Measurements from ENCODE around the gene C8G. TPM values are rescaled to one million over a fixed set of nuclear protein-coding genes. Genes with fewer than 3 reads are reported as not detected.
A peak's percentile ranks its signal among the peaks of the same experiment; 100 is the strongest.

Gene C8G
- total RNA-seq, 1 donor from 2014 or later = 1.3 TPM

DNA sequence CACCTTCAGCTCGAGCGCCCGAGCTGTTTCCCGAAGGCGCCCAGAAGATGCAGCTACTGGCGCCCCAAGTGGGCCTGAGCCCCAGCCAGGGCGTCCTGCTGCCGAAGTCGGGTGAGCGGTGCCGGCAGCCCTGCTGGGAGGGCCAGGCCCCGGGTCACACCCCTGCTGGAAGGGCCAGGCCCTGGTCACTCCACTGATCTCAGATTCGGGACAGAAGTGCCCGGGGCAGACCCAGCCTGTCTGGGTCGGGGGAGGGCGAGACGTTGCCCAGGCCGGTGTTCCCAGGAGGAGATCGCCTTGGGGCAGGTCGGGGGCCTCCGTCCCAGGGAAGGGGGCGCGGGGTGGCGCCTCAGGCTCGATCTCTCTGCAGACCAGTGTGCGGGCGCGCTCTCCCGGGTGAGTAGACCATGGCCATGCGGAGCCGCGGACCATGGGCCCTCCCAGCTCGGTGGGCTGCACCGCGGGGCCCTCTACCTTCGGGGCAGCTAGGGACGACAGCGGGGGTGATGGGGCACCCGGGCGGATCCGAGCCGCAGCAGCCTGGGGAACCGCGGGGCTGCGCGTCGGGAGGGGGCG is 40.1 kb downstream of the C8G start:
- ATAC-seq (no peak), DNase-seq (ENCODE audit: missing footprints) (no peak)
- intact Hi-C loops (cut with DNase I) = no loop called here

DNA sequence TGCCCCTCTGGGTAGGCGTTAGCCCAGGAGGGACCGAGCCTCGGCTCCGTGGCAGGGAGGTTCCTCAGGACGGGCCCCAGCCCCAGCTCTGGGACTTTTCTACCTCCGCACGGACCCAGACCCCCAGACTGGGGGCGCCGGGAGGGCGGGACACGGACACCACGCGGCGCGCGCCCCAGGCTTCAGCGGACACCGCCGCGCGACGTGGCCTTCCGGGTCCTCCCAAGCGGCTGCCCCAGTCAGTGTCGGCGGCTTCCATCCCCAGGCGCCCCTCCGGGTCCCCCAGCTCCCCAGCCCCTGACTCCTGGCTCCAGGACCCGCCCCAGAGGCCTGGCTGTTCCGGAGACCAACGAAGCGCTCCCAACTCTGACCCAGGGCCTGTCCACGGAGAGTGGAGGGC is 40.8 kb downstream of the C8G start:
- intact Hi-C loops (cut with DNase I) = no loop called here
- ATAC-seq (no peak), DNase-seq (ENCODE audit: missing footprints) (no peak)

DNA sequence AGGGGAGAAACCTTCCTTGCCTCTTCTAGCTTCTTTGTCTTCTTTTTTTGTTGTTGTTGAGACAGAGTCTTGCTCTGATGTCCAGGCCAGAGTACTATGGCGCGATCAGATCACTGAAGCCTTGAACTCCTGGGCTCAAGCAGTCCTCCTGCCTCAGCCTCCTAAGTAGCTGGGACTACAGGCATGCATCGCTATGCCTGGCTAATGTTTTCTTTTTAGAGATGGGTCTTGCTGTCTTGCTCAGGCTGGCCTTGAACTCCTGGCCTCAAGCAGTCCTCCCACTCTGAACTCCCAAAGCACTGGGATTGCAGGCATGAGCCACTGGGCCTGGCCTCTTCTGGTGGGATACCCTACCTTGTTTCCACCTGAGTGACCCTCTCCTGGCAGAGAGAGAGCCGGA is 43.8 kb downstream of the C8G start:
- intact Hi-C loops (cut with DNase I) = no loop called here
- DNase-seq (ENCODE audit: missing footprints) (no peak), ATAC-seq (no peak)

DNA sequence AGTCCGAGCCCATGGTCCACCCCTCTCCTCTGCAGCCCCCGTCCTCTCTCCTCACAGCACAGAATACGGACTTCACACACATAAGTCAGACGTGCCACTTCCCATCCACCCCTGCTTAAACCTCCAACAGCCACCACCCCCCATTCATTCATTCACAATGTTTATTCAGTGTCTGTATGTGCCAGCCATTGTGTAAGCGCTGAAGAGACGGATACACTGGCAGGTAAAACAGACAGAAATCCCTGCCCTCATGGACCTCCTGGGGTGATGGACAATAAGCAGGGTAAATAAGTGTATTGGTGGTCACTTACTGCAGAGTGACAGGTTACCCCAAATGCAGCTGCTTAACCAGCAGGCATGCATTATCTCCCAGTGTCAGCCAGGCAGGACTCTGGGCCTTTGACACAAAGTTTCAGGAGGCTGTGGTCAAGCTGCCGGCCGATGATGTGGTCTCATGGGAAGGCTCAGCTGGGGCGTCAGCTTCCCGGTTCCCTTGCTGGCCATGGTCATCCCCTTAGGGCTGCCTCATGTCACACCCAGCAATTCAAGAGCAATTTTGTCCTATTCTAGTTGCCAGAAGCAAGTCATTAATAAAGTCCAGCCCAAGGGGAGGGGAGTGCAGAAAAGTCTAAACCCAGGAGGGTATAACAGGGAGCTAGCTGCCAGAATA is 45.3 kb downstream of the C8G start:
- intact Hi-C loops (cut with DNase I) = loop anchor here (2.0 kb wide), 1 partner anchor 40 kb away; no protein-coding TSS in a partner anchor
- DNase-seq (ENCODE audit: missing footprints) (no peak), ATAC-seq (no peak)

DNA sequence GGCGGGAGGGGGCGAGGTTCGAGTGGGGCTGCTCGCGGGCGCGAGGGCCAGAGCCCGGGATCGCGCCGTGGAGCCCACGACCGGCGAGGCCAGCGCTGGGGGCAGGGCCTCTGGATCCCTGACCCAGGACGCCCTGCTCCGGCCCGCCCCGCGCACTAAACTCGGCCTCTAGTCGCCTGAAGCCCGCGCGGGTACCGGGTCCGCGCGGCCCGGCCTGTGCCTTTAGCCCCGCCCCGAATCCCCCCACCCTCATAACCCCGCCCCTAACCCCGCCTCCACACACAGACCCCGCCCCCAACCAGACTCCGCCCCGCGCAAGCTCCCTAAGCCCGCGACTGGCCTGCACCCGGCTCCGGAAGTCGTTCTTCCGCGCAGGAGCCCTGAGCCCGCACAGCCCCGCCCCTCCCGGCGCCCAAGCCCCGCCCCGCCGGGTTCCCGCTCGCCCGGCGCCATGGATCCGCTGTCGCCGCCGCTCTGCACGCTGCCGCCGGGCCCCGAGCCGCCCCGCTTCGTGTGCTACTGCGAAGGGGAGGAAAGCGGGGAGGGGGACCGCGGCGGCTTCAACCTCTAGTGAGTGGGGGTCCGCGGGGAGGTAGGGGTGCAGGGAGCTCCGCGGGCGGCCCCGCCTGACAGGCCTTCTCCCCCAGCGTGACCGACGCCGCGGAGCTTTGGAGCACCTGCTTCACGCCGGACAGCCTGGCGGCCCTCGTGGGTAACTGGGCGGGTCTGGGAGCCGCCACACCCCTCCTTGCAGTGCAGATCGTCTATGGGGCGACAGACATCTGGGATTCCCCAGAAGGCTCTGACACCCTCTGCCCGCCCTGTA is 47.2 kb downstream of the C8G start, which contains the start of gene PAXX:
TSS of gene PAXX (plus strand) at position 430 of the 826 bp plus-strand sequence. CDS start at position 452, 22 bp downstream.
- ATAC-seq (peak; percentile 97), DNase-seq (ENCODE audit: missing footprints) (peak; percentile 97)
- intact Hi-C loops (cut with DNase I) = loop anchor here (2.0 kb wide), 1 partner anchor 41 kb away; no protein-coding TSS in a partner anchor

DNA sequence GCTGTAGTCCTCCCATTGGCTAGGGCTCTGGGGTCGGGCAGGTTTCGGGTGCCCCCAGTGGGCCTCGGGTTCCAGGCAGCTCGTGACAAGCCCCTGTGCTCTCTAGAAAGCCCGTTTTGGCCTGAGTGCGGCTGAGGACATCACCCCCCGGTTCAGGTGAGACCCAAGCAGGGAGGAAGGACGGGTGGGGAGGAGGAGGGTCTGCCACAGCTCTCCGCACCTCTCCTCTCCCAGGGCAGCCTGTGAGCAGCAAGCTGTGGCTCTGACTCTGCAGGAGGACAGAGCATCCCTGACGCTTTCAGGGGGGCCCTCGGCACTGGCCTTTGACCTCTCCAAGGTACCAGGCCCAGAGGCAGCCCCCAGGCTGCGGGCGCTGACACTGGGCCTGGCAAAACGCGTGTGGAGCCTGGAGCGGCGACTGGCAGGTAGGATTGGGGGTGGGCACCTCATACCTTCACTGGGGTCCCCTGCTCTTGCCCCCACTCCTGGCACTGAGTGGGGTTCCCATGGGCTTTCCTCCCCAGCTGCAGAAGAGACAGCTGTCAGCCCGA is 47.9 kb downstream of the C8G start:
- no peak for DNase-seq (ENCODE audit: missing footprints)
- intact Hi-C loops (cut with DNase I) = no loop called here

DNA sequence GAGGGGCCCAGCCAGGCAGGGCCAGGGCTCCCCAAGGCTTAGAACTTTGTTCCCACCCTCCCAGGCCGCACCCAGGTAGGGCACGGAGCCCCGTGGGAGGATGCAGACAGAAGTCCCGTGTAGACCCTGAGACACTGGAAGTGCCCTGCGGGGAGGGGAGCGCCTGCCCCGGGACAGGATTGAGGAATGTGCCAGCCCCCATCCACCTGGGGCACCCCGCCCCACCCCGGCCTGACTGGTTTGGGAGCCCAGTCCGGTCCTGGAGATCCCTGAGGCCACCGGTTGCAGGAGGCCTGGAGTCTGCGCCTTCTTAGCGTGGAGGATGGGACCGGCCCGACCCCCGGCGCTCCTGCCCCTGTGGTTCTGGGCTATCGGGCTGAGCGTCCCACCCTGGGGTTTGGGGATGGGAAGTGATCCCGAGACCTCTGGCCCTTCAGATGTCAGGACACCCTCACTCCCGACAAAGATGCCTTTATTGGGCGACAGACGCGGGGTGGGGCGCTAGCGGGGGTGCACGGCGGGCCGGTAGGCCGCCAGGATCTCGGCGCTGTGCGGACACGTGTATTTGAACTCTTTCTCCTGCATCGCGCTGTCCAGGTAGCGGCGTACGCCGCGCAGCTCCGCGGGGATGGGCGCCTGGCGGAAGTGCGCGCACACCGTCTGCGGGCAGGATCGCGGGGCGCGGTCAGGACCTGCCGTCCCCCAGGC is 49.3 kb downstream of the C8G start:
- intact Hi-C loops (cut with DNase I) = no loop called here
- no peak for DNase-seq (ENCODE audit: missing footprints)
- no peak for ATAC-seq

More for the DNA sequence above, 47.9 kb downstream of the C8G start:
- ATAC-seq = no peak

DNA sequence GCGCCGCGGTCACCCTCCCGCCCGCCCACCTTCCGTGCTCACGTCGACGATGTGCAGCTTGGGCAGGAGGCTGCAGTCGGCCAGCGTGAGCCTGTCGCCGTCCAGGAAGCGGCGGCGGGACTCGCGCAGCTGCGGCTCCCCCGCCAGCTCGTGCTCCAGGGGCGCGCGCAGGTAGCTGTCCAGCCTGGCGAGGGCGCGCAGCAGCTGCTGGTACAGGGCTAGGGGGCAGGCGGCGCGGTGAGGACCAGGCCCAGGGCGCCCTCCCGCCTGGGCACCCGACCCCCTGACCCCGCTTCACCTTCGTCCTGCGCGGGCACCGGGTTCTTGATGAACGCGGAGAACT is 49.8 kb downstream of the C8G start:
- intact Hi-C loops (cut with DNase I) = no loop called here
- ATAC-seq (no peak), DNase-seq (ENCODE audit: missing footprints) (no peak)

DNA sequence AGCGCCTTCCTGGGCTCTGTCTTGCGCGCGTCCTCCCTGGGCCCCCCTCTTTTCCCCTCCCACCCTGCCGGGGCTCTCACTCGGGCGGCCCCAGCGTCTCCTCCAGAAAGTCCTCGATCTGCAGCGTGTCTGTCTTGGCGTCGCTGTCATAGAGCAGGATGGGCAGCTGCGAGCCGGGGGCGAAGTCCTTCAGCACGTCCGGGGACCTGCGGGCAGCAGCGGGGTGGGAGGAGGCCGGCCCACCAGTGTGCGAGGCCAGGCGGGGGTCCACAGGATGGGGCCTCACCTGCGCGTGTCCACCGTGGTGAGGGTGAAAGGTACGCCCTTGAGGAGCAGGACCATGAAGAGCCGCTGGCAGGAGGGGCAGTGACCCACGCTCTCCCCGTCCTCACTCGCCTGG is 50.3 kb downstream of the C8G start:
- intact Hi-C loops (cut with DNase I) = no loop called here
- ATAC-seq = no peak
- no peak for DNase-seq (ENCODE audit: missing footprints)

DNA sequence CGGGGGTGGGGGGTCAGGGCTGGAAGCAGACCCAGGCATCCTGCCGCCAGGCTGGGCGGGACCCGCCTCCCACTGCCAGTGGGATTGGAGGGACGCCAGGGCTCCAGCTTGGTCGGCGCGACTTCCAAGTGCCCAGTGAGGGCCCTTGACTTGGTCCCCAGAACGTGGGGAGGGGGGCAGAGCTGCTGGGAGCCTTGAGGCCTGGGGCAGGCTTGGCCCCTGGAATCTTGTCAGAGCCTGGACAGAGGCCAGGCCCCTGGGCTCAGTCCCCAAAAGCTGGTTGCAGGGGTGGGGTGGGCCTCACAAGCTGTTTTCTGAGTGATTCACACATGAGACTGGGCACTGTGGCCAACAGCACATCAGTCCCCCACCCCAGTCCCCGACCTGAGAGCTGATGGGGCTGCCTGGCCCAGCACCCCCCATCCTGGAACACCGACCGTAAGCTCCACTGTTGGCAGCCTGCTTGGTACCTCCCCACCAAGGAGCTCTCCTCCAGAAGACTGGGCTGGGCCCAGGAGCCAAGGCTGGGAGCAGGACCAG is 50.8 kb downstream of the C8G start:
- DNase-seq (ENCODE audit: missing footprints) = no peak
- ATAC-seq = no peak
- intact Hi-C loops (cut with DNase I) = no loop called here

Other genes starting within 250 kb of the C8G start
- 16.4 TPM for gene DIPK1B, start 232.7 kb upstream of the C8G start, total RNA-seq
- 11.3 TPM for gene LCN10, start 202.3 kb upstream of the C8G start, total RNA-seq
- gene LCN6, start 196.7 kb upstream of the C8G start, total RNA-seq = 22.2 TPM
- gene LCN8, start 187.0 kb upstream of the C8G start, total RNA-seq = not detected
- 0.46 TPM for gene LCN15, start 180.7 kb upstream of the C8G start, total RNA-seq
- 75.9 TPM for gene TMEM141, start 153.9 kb upstream of the C8G start, total RNA-seq
- gene CCDC183, start 148.9 kb upstream of the C8G start, total RNA-seq = 1.6 TPM
- gene RABL6, start 137.3 kb upstream of the C8G start, total RNA-seq = 69.5 TPM
- 8.6 TPM for gene AJM1, start 102.8 kb upstream of the C8G start, total RNA-seq
- gene PHPT1, start 95.8 kb upstream of the C8G start, total RNA-seq = 358 TPM
- gene MAMDC4, start 92.9 kb upstream of the C8G start, total RNA-seq = 12.8 TPM
- gene EDF1, start 78.9 kb upstream of the C8G start, total RNA-seq = 358 TPM
- gene TRAF2, start 58.7 kb upstream of the C8G start, total RNA-seq = 12.6 TPM
- gene FBXW5, start 505 bp upstream of the C8G start, total RNA-seq = 143 TPM
- gene LCN12, start 7.0 kb downstream of the C8G start, total RNA-seq = 2.9 TPM
- 6,282 TPM for gene PTGDS, start 32.3 kb downstream of the C8G start, total RNA-seq
- gene LCNL1, start 37.8 kb downstream of the C8G start, total RNA-seq = 8.6 TPM
- gene PAXX, start 47.2 kb downstream of the C8G start, total RNA-seq = 26.9 TPM
- 1.1 TPM for gene CLIC3, start 51.3 kb downstream of the C8G start, total RNA-seq
- 28.2 TPM for gene ABCA2, start 83.0 kb downstream of the C8G start, total RNA-seq
- gene FUT7, start 86.8 kb downstream of the C8G start, total RNA-seq = 0.11 TPM
- 69.0 TPM for gene NPDC1, start 100.9 kb downstream of the C8G start, total RNA-seq
- gene ENTPD2, start 108.8 kb downstream of the C8G start, total RNA-seq = 2.7 TPM
- gene SAPCD2, start 125.3 kb downstream of the C8G start, total RNA-seq = 0.22 TPM
- 13.6 TPM for gene UAP1L1, start 132.3 kb downstream of the C8G start, total RNA-seq
- 20.4 TPM for gene MAN1B1, start 141.7 kb downstream of the C8G start, total RNA-seq
- 143 TPM for gene DPP7, start 169.5 kb downstream of the C8G start, total RNA-seq
- not detected for gene GRIN1, start 193.9 kb downstream of the C8G start, total RNA-seq
- gene LRRC26, start 224.8 kb downstream of the C8G start, total RNA-seq = not detected
- not detected for gene TMEM210, start 226.8 kb downstream of the C8G start, total RNA-seq
- 35.0 TPM for gene ANAPC2, start 243.3 kb downstream of the C8G start, total RNA-seq
- 70.7 TPM for gene SSNA1, start 243.4 kb downstream of the C8G start, total RNA-seq